Activated CD4-positive, alpha-beta memory T cell treated with anti-CD3 and anti-CD28 coated beads for 36 hours (primary cell): ENCODE measurements around the gene BLNK. TPM values are rescaled to one million over a fixed set of nuclear protein-coding genes. Genes with fewer than 3 reads are reported as not detected.
"Not testable (repeated sequence)": the region's sequence is repeated elsewhere in the genome, so short reads cannot be mapped to it uniquely, and the experiment has no call there.

Experiments used
- CTCF ChIA-PET: fragments of 350-600 bp; sonication (Branson Sonifier 250); formaldehyde crosslinking; loops from one replicate; lab custom pipeline; 2021; ENCODE audit warnings: antibody characterized with exemption, inconsistent platforms; lab: Charles Lee
- POLR2A ChIA-PET: fragments of 350-600 bp; sonication (Branson Sonifier 250); formaldehyde crosslinking; loops from one replicate; lab custom pipeline; 2021; ENCODE audit warnings: antibody characterized with exemption; lab: Charles Lee
- DNase-seq: peaks from one replicate; pipeline ENCODE4 v3.0.0-alpha.2; 2020
- H3K27ac Mint-ChIP-seq: one replicate; pipeline ENCODE4 v1.8.0; 2021; ENCODE audit warnings: mixed read lengths
- H3K27me3 Mint-ChIP-seq: one replicate; pipeline ENCODE4 v1.8.0; 2021; ENCODE audit warnings: mixed read lengths
- H3K36me3 Mint-ChIP-seq: one replicate; pipeline ENCODE4 v1.8.0; 2021; ENCODE audit warnings: mixed read lengths
- H3K4me1 Mint-ChIP-seq: one replicate; pipeline ENCODE4 v1.8.0; 2021; ENCODE audit warnings: low read depth, mixed read lengths
- H3K4me3 Mint-ChIP-seq: one replicate; pipeline ENCODE4 v1.8.0; 2021; ENCODE audit warnings: mild to moderate bottlenecking, mixed read lengths
- H3K9me3 Mint-ChIP-seq: one replicate; pipeline ENCODE4 v1.8.0; 2021; ENCODE audit warnings: mixed read lengths
- intact Hi-C: fragments of 100-400 bp; cut with micrococcal nuclease; formaldehyde crosslinking; loops from one replicate; pipeline ENCODE4 v1.15.1; 2023
- total RNA-seq, 2 experiments: library from RNA; stranded (reverse); gene quantifications; one replicate each; pipeline ENCODE4 v1.2.3, GENCODE V29; 2021

BLNK gene
- not detected for total RNA-seq

GRCh38 chr10:96271016-96271815 lies at the start of gene BLNK:
BLNK (minus strand) TSS chr10:96271569; CDS start chr10:96271398, 171 bp downstream.
- Mint-ChIP-seq H3K4me3 (no peak within 1 kb of the TSS), H3K4me1 (no peaks in the 10 kb centered on the region), H3K9me3 (no peaks in the 10 kb centered on the region), H3K36me3 (no peaks in the 10 kb centered on the region), H3K27ac (no peak within 1 kb of the TSS), H3K27me3 (peaks cover 16% of the 10 kb centered on the region)
- ChIA-PET CTCF (interaction anchor here (0.7 to 2.5 kb wide), 3 partner anchors 22 to 254 kb away, joined by 4 to 9 read pairs (median 6); no protein-coding TSS in a partner anchor), POLR2A (no interaction called here)
- DNase-seq, result no peak
- intact Hi-C loops, result no loop called here

GRCh38 chr10:96319754-96320474 lies 48.5 kb upstream of the BLNK start:
- ChIA-PET POLR2A (no interaction called here), CTCF (interaction anchor here (0.9 kb wide), 1 partner anchor 21 kb away, joined by 4 read pairs; no protein-coding TSS in a partner anchor)
- Mint-ChIP-seq H3K27me3 (peaks cover 21% of the 10 kb centered on the region), H3K27ac (no peak overlapping the region), H3K9me3 (no peaks in the 10 kb centered on the region), H3K4me3 (no peak overlapping the region), H3K36me3 (no peaks in the 10 kb centered on the region), H3K4me1 (no peaks in the 10 kb centered on the region)
- no peak for DNase-seq
- intact Hi-C loops, result no loop called here

- H3K27me3 Mint-ChIP-seq, result peaks cover 20% of the 10 kb centered on the region
- POLR2A ChIA-PET, result no interaction called here
Measured at GRCh38 chr10:96317067-96317833, 45.9 kb upstream of the BLNK start.

GRCh38 chr10:96313344-96313743 lies 42.0 kb upstream of the BLNK start:
- H3K36me3 Mint-ChIP-seq, result no peaks in the 10 kb centered on the region
- CTCF ChIA-PET, result no interaction called here
- H3K4me3 Mint-ChIP-seq, result no peak overlapping the region
- H3K4me1 Mint-ChIP-seq, result no peaks in the 10 kb centered on the region
- POLR2A ChIA-PET, result no interaction called here
- intact Hi-C loops, result no loop called here
- DNase-seq, result no peak
- H3K27ac Mint-ChIP-seq, result no peak overlapping the region
- H3K9me3 Mint-ChIP-seq, result no peaks in the 10 kb centered on the region
- peaks cover 26% of the 10 kb centered on the region for H3K27me3 Mint-ChIP-seq

More at GRCh38 chr10:96317067-96317833, 45.9 kb upstream of the BLNK start:
- CTCF ChIA-PET, result interaction anchor here (1.5 to 2.3 kb wide), 2 partner anchors 17 to 88 kb away, joined by 3 to 9 read pairs; no protein-coding TSS in a partner anchor
- Mint-ChIP-seq H3K4me3 (no peak overlapping the region), H3K9me3 (no peaks in the 10 kb centered on the region), H3K27ac (no peak overlapping the region), H3K36me3 (no peaks in the 10 kb centered on the region), H3K4me1 (no peaks in the 10 kb centered on the region)
- no peak for DNase-seq
- intact Hi-C loops, result no loop called here

GRCh38 chr10:96311180-96311715 lies 39.9 kb upstream of the BLNK start:
- Mint-ChIP-seq H3K4me3 (no peak overlapping the region), H3K4me1 (no peaks in the 10 kb centered on the region), H3K27ac (no peak overlapping the region), H3K9me3 (no peaks in the 10 kb centered on the region), H3K36me3 (no peaks in the 10 kb centered on the region), H3K27me3 (peaks cover 31% of the 10 kb centered on the region)
- no peak for DNase-seq
- ChIA-PET CTCF (interaction anchor here (1.0 kb wide), 1 partner anchor 81 kb away, joined by 3 read pairs; no protein-coding TSS in a partner anchor), POLR2A (no interaction called here)
- intact Hi-C loops, result no loop called here

GRCh38 chr10:96310321-96310669 lies 38.9 kb upstream of the BLNK start:
- ChIA-PET POLR2A (no interaction called here), CTCF (interaction anchor here (1.2 kb wide), 1 partner anchor 81 kb away, joined by 3 read pairs; no protein-coding TSS in a partner anchor)
- Mint-ChIP-seq H3K27me3 (peaks cover 29% of the 10 kb centered on the region), H3K27ac (no peak overlapping the region), H3K9me3 (no peaks in the 10 kb centered on the region), H3K4me3 (no peak overlapping the region), H3K4me1 (no peaks in the 10 kb centered on the region), H3K36me3 (no peaks in the 10 kb centered on the region)
- intact Hi-C loops, result no loop called here
- no peak for DNase-seq

- no peak for DNase-seq
- intact Hi-C loops, result no loop called here
- Mint-ChIP-seq H3K27ac (no peak overlapping the region), H3K4me3 (no peak overlapping the region), H3K36me3 (no peaks in the 10 kb centered on the region), H3K4me1 (no peaks in the 10 kb centered on the region), H3K27me3 (peaks cover 30% of the 10 kb centered on the region), H3K9me3 (no peaks in the 10 kb centered on the region)
- CTCF ChIA-PET, result interaction anchor here (1.2 kb wide), 1 partner anchor 81 kb away, joined by 3 read pairs; no protein-coding TSS in a partner anchor
- POLR2A ChIA-PET, result no interaction called here
Measured at GRCh38 chr10:96309628-96310320, 38.4 kb upstream of the BLNK start.

- H3K4me1 Mint-ChIP-seq, H3K36me3 Mint-ChIP-seq, H3K4me3 Mint-ChIP-seq, DNase-seq, intact Hi-C loops, POLR2A ChIA-PET, H3K9me3 Mint-ChIP-seq, CTCF ChIA-PET, H3K27ac Mint-ChIP-seq: not testable (repeated sequence)
- peaks cover 35% of the 10 kb centered on the region for H3K27me3 Mint-ChIP-seq
Measured at GRCh38 chr10:96308854-96309253, 37.5 kb upstream of the BLNK start.

- DNase-seq, result no peak
- H3K4me1 Mint-ChIP-seq, result no peaks in the 10 kb centered on the region
- H3K9me3 Mint-ChIP-seq, result no peaks in the 10 kb centered on the region
- H3K36me3 Mint-ChIP-seq, result no peaks in the 10 kb centered on the region
- CTCF ChIA-PET, result interaction anchor here (0.7 to 2.6 kb wide), 2 partner anchors 77 to 295 kb away, joined by 3 to 9 read pairs; no protein-coding TSS in a partner anchor
- POLR2A ChIA-PET, result no interaction called here
- intact Hi-C loops, result no loop called here
- no peak overlapping the region for H3K4me3 Mint-ChIP-seq
- H3K27me3 Mint-ChIP-seq, result peaks cover 43% of the 10 kb centered on the region
- H3K27ac Mint-ChIP-seq, result no peak overlapping the region
Measured at GRCh38 chr10:96306516-96306915, 35.1 kb upstream of the BLNK start.

GRCh38 chr10:96305019-96305418 lies 33.6 kb upstream of the BLNK start:
- H3K9me3 Mint-ChIP-seq, result no peaks in the 10 kb centered on the region
- H3K36me3 Mint-ChIP-seq, result no peaks in the 10 kb centered on the region
- ChIA-PET CTCF (interaction anchor here (1.0 to 2.6 kb wide), 2 partner anchors 10 to 75 kb away, joined by 4 to 9 read pairs; no protein-coding TSS in a partner anchor), POLR2A (no interaction called here)
- H3K27ac Mint-ChIP-seq, result no peak overlapping the region
- peaks cover 46% of the 10 kb centered on the region for H3K27me3 Mint-ChIP-seq
- DNase-seq, result no peak
- intact Hi-C loops, result no loop called here
- no peak overlapping the region for H3K4me3 Mint-ChIP-seq
- H3K4me1 Mint-ChIP-seq, result no peaks in the 10 kb centered on the region

GRCh38 chr10:96304230-96304629 lies 32.9 kb upstream of the BLNK start, which contains the start of gene DNTT:
DNTT (plus strand) TSS chr10:96304434; CDS start chr10:96304498, 64 bp downstream.
- Mint-ChIP-seq H3K9me3 (no peaks in the 10 kb centered on the region), H3K27me3 (peaks cover 46% of the 10 kb centered on the region), H3K4me3 (no peak within 1 kb of the TSS), H3K36me3 (no peaks in the 10 kb centered on the region), H3K4me1 (peaks cover 7% of the 10 kb centered on the region), H3K27ac (no peak within 1 kb of the TSS)
- POLR2A ChIA-PET, result no interaction called here
- intact Hi-C loops, result no loop called here
- CTCF ChIA-PET, result interaction anchor here (2.6 kb wide), 1 partner anchor 75 kb away, joined by 9 read pairs; no protein-coding TSS in a partner anchor
- no peak for DNase-seq
